ENCODE data around the gene LSR. TPM values are rescaled to one million over a fixed set of nuclear protein-coding genes. Genes with fewer than 3 reads are reported as not detected.

The LSR gene
- total RNA-seq, 2 donors from 2014 or later, result 252 TPM

- no peaks in the 10 kb centered on the region for H3K36me3 ChIP-seq
- no peak for DNase-seq
- no peaks in the 10 kb centered on the region for H3K4me1 ChIP-seq
- H3K4me3 ChIP-seq, result no peak overlapping the region
- intact Hi-C loops (cut with DNase I), result loop anchor here (10.0 kb wide), 1 partner anchor 158 kb away; no protein-coding TSS in a partner anchor
- no peak for TF ChIP-seq CTCF (IDR thresholded peaks at IDR 0.05)
- no peak overlapping the region for H3K9ac ChIP-seq (ENCODE audit: low read depth in 2 of 2, low read length in 2 of 2)
- H3K9me3 ChIP-seq, result no peaks in the 10 kb centered on the region
- H3K27me3 ChIP-seq, result no peaks in the 10 kb centered on the region
- H3K27ac ChIP-seq, result no peak overlapping the region
Measured at GRCh38 chr19:35222373-35223015, 26.3 kb upstream of the LSR start.

DNA sequence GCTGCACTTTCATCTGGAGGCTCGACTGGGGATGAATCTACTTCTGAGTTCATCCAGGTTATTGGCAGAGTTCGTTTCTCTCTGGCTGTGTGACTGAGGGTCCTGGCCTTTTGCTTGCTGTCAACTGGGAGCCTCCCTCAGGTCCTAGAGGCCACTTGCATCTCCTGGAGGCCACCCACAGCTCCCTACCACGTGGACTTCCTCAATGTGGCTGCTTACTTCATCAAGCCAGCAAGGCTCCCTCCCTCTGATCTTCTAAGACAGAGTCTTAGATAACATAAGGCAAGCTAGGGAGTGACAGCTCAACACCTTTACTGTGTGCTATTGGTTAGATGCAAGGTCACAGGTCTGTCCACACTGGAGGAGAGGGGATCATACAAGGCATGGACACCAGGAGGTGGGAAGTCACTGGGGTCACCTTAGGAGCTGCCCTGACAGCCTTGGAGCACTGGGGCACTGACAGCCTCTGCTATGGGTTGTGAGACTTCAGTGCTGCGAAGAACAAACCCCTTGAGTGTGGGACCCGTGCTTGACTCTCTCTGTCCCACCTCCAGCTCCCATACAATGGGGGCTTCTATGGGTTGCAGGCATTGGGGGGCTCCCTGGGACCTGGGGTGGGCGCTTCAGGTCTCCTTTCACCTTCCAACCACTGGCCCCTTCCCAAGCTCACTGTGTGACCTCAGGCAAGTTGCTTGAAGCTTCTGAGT is 25.6 kb upstream of the LSR start:
- H3K4me1 ChIP-seq, result no peaks in the 10 kb centered on the region
- no peaks in the 10 kb centered on the region for H3K9me3 ChIP-seq
- no peaks in the 10 kb centered on the region for H3K36me3 ChIP-seq
- H3K9ac ChIP-seq (ENCODE audit: low read depth in 2 of 2, low read length in 2 of 2), result no peak overlapping the region
- no peak overlapping the region for H3K27ac ChIP-seq
- H3K27me3 ChIP-seq, result no peaks in the 10 kb centered on the region
- no peak for DNase-seq
- H3K4me3 ChIP-seq, result no peak overlapping the region
- intact Hi-C loops (cut with DNase I), result loop anchor here (10.0 kb wide), 1 partner anchor 158 kb away; no protein-coding TSS in a partner anchor
- no peak for TF ChIP-seq CTCF (IDR thresholded peaks at IDR 0.05)

DNA sequence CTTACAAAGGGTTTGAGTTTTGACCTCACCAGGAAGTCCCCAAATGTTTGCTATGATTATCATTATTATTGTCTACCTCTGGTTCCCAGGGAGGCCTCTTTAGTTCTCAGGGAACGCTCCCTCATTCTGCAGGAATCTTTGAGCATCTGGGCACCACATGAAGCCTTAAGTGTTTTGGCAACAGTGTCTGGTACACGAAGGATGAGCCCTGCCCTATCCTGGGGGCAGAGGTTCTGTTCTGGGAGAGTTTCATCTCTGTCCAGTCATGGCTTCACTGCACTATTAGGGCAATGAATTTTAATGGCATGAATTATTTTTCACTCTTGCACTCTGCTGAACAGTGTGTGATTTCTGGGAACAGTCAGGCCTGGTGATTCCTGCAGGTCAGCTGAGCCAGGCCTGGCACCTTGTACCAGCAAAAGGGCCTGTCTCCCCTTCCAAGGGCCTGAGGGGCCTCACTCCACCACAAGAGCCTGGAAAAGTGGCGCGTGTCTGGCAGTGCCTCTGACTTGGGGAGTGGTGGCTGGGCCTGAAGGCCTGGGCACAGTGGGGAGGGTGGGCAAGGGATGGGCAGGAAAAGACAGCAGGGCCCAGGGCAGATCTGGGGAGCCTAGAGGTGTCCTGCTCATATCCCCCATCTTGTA is 24.8 kb upstream of the LSR start:
- H3K27me3 ChIP-seq, result no peaks in the 10 kb centered on the region
- TF ChIP-seq CTCF (IDR thresholded peaks at IDR 0.05), result no peak
- no peaks in the 10 kb centered on the region for H3K9me3 ChIP-seq
- no peak overlapping the region for H3K9ac ChIP-seq (ENCODE audit: low read depth in 2 of 2, low read length in 2 of 2)
- H3K36me3 ChIP-seq, result no peaks in the 10 kb centered on the region
- intact Hi-C loops (cut with DNase I), result loop anchor here (10.0 kb wide), 1 partner anchor 159 kb away; no protein-coding TSS in a partner anchor
- no peak for DNase-seq
- no peaks in the 10 kb centered on the region for H3K4me1 ChIP-seq
- no peak overlapping the region for H3K27ac ChIP-seq
- H3K4me3 ChIP-seq, result no peak overlapping the region

DNA sequence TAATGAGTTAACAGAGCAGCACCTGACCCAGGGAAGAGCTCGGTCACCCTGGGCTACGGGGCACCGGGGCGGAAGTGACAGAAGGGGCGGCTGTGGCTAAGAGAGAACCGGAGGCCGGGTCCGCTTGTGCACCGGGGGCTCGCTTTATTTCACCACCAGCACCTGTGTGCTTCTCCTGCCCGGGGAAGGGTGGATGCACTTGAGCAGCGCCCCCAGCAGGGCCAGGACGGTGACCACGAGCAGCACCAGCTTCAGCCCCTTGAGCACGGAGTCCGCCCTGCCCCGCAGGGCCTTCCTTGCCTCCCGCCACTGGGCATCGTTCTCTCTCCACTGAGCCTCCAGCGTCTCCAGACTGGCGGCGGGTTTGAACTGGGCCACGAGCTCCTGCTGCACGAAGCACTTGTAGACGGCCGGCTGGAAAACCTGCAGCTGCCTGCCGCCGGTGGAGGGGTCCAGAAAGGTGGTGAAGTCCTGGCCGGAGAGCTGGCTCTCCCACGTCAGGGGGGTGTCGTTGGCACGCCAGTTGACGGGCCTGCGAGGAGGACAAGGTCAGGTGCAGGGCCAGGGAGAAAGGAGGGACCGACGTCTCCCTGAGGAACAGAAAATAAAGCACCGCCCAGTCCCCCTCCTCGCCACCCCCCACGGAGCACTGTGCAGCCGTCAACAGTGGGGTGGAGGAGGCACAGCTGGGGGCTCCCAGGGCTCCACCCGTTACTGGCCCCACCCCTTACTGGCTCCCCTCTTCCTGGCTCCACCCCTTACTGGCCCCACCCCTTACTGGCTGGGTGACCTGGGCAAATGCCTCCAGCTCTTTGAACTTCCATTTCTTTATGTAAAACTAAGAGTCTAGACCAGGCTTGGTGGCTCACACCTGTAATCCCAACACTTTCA is 23.9 kb upstream of the LSR start:
- H3K4me3 ChIP-seq, result no peak overlapping the region
- H3K9me3 ChIP-seq, result no peaks in the 10 kb centered on the region
- no peak for TF ChIP-seq CTCF (IDR thresholded peaks at IDR 0.05)
- H3K36me3 ChIP-seq, result no peaks in the 10 kb centered on the region
- intact Hi-C loops (cut with DNase I), result loop anchor here (10.0 kb wide), 1 partner anchor 160 kb away; no protein-coding TSS in a partner anchor
- H3K27me3 ChIP-seq, result no peaks in the 10 kb centered on the region
- DNase-seq, result peak; percentile 79
- H3K4me1 ChIP-seq, result no peaks in the 10 kb centered on the region
- no peak overlapping the region for H3K9ac ChIP-seq (ENCODE audit: low read depth in 2 of 2, low read length in 2 of 2)
- no peak overlapping the region for H3K27ac ChIP-seq

GRCh38 chr19:35225951-35226350 is 22.9 kb upstream of the LSR start:
- no peaks in the 10 kb centered on the region for H3K4me1 ChIP-seq
- H3K36me3 ChIP-seq, result no peaks in the 10 kb centered on the region
- H3K4me3 ChIP-seq, result no peak overlapping the region
- DNase-seq, result no peak
- no peak overlapping the region for H3K9ac ChIP-seq (ENCODE audit: low read depth in 2 of 2, low read length in 2 of 2)
- TF ChIP-seq CTCF (IDR thresholded peaks at IDR 0.05), result no peak
- intact Hi-C loops (cut with DNase I), result loop anchor here (10.0 kb wide), 1 partner anchor 161 kb away; no protein-coding TSS in a partner anchor
- H3K27me3 ChIP-seq, result no peaks in the 10 kb centered on the region
- H3K9me3 ChIP-seq, result no peaks in the 10 kb centered on the region
- no peak overlapping the region for H3K27ac ChIP-seq

Measured in colonic mucosa (tissue), 4 donors.